GM19099 (cell line): ENCODE data around the gene EEFSEC.

Experiments
- POLR2A ChIP-seq: IDR thresholded peaks from 3 replicates; pipeline ENCODE4 v1.6.1; 2011; ENCODE audit warnings: low read depth; ENCODE audit not compliant: insufficient read length; ENCODE audit errors: extremely low read depth

The EEFSEC gene

GRCh38 chr3:128369881-128370642, 216.8 kb downstream of the EEFSEC start:
- no peak for TF ChIP-seq POLR2A

- TF ChIP-seq POLR2A, result no peak
Observed at GRCh38 chr3:128372281-128372680, 219.0 kb downstream of the EEFSEC start.

- no peak for TF ChIP-seq POLR2A
Observed at GRCh38 chr3:128372707-128373533, 219.6 kb downstream of the EEFSEC start.

GRCh38 chr3:128374746-128375445, 221.6 kb downstream of the EEFSEC start:
- TF ChIP-seq POLR2A, result no peak

- no peak for TF ChIP-seq POLR2A
Observed at GRCh38 chr3:128376516-128376915, 223.2 kb downstream of the EEFSEC start.

GRCh38 chr3:128378631-128379347, 225.5 kb downstream of the EEFSEC start:
- no peak for TF ChIP-seq POLR2A

GRCh38 chr3:128379367-128380160, 226.3 kb downstream of the EEFSEC start:
- TF ChIP-seq POLR2A, result no peak

GRCh38 chr3:128380295-128380694, 227.0 kb downstream of the EEFSEC start:
- no peak for TF ChIP-seq POLR2A

GRCh38 chr3:128380719-128381118, 227.4 kb downstream of the EEFSEC start:
- TF ChIP-seq POLR2A, result no peak

GRCh38 chr3:128381609-128382008, 228.3 kb downstream of the EEFSEC start:
- no peak for TF ChIP-seq POLR2A

GRCh38 chr3:128382221-128382807, 229.0 kb downstream of the EEFSEC start:
- TF ChIP-seq POLR2A, result no peak

- no peak for TF ChIP-seq POLR2A
Observed at GRCh38 chr3:128383316-128384235, 230.3 kb downstream of the EEFSEC start.
